GM21423 (cell line): ENCODE measurements around the gene SIK1.

Experiments
- ATAC-seq: cut with Tn5 transposase; IDR thresholded peaks from one replicate; pipeline ENCODE4 v1.9.1; 2021; ENCODE audit warnings: mild to moderate bottlenecking, moderate library complexity; ENCODE audit not compliant: unreplicated experiment

SIK1 gene

DNA sequence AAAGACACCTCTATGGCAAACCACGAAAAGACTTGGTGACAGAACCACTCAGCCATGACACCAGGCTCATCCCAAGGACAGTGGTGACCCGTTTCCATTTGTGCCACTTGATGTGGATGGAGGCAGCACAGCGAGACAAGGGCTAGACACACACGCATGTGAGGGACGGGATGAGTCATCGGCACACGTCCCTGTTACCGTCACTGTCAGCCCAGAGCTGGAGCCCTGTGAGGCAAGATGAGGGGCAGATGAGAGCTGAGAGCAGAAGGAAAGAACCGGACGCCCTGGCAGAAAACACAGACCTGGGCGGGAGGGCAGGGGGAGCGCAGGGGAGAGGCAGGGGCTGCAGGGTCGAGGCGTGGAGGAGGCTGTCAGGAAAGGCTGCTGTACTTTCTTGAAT is 57.8 kb downstream of the SIK1 start:
- no peak for ATAC-seq

DNA sequence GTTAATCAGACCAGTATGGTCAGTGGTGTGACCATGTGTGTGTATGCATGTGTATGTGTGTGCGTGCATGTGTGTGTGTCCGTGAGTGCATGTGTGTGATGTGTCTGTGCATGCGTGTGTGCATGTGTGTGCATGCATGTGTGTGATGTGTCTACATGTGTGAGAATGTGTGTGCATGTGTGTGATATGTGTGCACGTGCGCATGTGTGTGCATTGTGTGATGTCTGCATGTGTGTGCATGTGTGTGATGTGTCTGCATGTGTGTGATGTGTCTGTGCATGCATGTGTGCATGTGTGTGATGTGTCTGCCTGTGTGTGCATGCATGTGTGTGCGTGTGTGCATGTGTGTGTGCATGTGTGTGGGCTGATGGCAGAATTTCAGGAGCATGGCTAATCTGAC is 58.2 kb downstream of the SIK1 start:
- no peak for ATAC-seq

DNA sequence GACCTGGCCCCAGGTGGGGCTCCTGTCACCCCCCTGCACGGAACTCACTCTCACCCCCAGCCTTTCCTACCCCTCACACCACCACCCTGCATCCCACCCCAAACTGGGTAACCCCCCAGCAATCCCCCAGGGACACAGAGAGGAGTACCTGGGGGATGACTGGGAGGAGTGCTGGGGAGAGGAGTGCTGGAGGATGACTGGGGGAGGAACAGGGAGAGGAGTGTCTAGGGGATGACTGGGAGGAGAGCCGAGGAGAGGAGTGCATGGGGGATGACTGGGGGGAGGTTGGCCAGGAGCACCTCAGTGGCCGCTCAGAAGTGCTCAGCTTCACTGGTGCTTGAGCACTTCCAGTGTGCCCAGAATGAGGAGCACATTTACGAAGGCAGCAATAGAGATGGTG is 59.1 kb downstream of the SIK1 start:
- no peak for ATAC-seq

DNA sequence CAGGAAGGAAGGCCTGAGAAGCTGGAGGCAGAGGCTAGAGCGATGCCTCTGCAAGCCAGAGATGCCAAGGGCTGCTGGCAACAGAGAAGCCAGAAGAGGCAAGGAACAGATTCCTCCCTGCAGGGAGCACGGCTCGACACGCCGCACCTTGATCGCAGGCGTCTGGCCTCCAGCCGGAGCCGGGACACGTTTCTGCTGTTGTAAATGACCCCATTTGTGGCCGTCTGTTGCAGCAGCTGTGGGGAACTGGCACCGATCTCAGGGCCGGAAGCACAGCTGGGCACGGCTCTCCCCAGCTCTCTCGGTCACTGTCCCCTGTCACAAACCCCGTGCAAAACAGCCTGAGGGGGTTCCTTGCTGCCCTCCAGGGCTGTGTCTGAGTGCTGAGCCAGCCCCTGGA is 59.6 kb downstream of the SIK1 start:
- ATAC-seq: no peak

DNA sequence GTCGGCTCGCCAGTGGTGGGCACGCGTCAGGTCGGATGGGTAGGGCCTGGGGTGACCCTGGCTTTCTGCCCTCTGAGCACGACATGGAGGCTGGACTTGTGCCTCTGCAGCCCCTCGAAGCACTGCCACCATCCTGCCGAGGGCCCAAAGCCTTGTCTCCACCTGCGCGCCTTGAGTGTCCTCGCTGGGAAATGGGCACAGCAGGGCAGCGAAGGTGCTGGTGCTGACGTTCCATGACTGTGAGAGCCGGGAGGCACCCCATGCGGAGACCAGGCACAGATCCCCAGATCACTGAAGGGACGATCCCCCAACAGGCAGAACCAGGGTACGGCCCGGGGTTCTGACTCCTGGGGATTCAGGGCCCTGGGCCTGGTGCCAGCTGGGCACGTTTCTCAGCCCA is 60.3 kb downstream of the SIK1 start:
- no peak for ATAC-seq

DNA sequence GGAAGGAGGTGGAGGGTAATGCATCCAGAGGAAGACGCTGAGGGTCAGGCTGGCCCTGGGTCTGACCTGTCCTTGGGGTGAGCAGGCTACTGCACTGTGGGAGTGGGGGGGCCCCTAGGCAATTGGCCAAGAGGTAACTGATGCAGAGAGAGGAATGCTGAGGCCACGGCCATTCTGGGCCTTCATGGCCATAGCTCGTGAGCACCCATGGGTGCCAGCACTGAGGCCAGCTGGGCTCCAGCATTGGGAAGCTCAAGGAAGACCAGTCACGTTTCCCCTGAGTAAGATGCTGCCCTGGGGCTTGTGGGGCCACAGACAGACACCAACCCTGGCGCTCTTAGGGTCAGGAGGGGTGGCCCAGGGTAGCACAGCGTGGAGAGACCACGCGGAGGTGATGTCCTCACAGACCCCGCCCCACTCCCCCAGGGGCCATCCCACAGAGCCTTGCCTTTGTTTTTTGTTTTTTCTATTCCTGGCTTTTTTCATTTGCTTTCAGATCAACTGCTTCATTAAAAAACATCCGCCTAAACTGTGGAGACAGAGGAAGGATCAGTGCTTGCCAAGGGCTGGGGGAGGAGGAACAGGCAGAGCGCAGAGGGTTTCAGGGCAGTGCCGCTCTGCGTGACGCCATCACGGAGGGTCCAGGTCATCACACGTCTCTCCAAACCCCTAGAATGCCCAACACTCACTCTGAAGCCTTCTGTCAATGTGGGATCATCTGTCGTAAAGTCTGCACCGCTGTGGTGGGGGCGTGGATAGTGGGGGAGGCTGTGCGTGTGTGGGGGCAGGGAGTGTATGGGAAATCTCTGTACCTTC is 61.1 kb downstream of the SIK1 start:
- ATAC-seq: no peak

DNA sequence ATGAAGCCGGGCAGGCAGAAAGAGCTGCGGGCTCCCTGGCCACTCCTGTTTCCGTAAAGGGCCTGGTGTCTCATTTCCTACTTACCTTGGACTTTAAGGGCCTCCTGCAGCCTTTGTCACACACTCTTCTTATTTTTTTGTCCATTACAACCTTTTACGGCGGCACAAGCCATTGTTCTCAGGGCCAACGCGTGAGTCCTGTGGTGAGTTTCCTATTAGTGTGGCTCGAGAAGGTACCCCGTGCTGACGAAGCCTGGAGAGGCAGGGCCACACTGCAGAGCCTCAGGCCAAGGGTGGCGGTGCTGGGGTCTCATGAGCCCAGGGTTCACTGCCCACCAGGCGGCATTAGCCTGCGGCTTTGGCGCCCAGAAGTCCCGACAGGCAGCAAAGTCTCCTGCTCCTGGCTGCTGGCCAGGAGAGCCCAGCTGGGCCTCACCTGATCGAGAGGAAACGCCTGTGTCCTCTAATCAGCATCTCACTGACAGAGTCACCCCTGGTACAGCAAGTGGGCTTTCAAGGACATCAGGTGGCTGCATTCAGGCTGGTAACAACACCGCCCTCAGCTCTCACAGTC is 62.0 kb downstream of the SIK1 start:
- no peak for ATAC-seq
